HEK293 (cell line): Measurements from ENCODE around the gene PODN.

Experiments used
- MYNN ChIP-seq: fragments of 450-650 bp; formaldehyde crosslinking; IDR thresholded peaks from 2 replicates; pipeline ENCODE4 v1.5.1; 2016; ENCODE audit warnings: missing biosample characterization, missing genetic modification characterization, borderline replicate concordance
- YY1 ChIP-seq: fragments of 450-650 bp; formaldehyde crosslinking; IDR thresholded peaks from 2 replicates; pipeline ENCODE4 v1.5.1; 2018; ENCODE audit warnings: missing biosample characterization, missing genetic modification characterization
- ZBTB7A ChIP-seq: fragments of 450-650 bp; formaldehyde crosslinking; IDR thresholded peaks from 2 replicates; pipeline ENCODE4 v1.5.1; 2016; ENCODE audit warnings: low read depth, missing biosample characterization, missing genetic modification characterization
- ZNF121 ChIP-seq: fragments of 450-650 bp; formaldehyde crosslinking; IDR thresholded peaks from 2 replicates; pipeline ENCODE4 v1.5.1; 2016; ENCODE audit warnings: missing biosample characterization, missing genetic modification characterization
- ZNF133 ChIP-seq: fragments of 450-650 bp; formaldehyde crosslinking; IDR thresholded peaks from 2 replicates; pipeline ENCODE4 v1.5.1; 2016; ENCODE audit warnings: missing biosample characterization, missing genetic modification characterization
- ZNF404 ChIP-seq: fragments of 450-650 bp; formaldehyde crosslinking; IDR thresholded peaks from 2 replicates; pipeline ENCODE4 v1.5.1; 2017; ENCODE audit warnings: missing biosample characterization, missing genetic modification characterization
- ZNF629 ChIP-seq: fragments of 450-650 bp; formaldehyde crosslinking; IDR thresholded peaks from 2 replicates; pipeline ENCODE4 v1.5.1; 2017; ENCODE audit warnings: missing biosample characterization, missing genetic modification characterization
- TF ChIP-seq, protein P1 (sequence below): fragments of 450-650 bp; formaldehyde crosslinking; conservative IDR thresholded peaks from 2 replicates; pipeline ENCODE4 v1.5.1; 2016; ENCODE audit warnings: low read depth, missing biosample characterization, missing genetic modification characterization
- TF ChIP-seq, protein P2 (sequence below): fragments of 450-650 bp; formaldehyde crosslinking; IDR thresholded peaks from 2 replicates; pipeline ENCODE4 v1.5.1; 2016; ENCODE audit warnings: missing biosample characterization, missing genetic modification characterization

DNA sequence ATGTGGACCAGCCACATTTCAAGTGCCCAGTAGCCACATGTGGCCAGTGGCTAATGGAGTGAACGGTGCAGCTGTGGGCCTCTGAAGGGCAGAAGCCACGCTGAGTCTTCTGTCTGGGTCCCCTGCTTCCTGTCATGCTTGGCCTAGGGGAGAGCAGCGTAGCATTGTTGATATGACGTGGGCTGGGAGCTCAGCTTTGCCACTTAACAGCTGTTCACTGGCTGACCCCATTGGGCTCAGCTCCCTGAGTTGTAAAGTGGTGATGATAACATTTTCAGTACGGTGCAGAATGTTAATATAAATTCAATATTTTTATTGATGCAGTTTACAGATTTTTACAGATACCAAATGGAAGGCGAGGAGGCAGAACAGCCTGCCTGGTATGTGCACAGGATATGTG, 4.5 kb downstream of the PODN start:
- TF ChIP-seq, protein P1, sequence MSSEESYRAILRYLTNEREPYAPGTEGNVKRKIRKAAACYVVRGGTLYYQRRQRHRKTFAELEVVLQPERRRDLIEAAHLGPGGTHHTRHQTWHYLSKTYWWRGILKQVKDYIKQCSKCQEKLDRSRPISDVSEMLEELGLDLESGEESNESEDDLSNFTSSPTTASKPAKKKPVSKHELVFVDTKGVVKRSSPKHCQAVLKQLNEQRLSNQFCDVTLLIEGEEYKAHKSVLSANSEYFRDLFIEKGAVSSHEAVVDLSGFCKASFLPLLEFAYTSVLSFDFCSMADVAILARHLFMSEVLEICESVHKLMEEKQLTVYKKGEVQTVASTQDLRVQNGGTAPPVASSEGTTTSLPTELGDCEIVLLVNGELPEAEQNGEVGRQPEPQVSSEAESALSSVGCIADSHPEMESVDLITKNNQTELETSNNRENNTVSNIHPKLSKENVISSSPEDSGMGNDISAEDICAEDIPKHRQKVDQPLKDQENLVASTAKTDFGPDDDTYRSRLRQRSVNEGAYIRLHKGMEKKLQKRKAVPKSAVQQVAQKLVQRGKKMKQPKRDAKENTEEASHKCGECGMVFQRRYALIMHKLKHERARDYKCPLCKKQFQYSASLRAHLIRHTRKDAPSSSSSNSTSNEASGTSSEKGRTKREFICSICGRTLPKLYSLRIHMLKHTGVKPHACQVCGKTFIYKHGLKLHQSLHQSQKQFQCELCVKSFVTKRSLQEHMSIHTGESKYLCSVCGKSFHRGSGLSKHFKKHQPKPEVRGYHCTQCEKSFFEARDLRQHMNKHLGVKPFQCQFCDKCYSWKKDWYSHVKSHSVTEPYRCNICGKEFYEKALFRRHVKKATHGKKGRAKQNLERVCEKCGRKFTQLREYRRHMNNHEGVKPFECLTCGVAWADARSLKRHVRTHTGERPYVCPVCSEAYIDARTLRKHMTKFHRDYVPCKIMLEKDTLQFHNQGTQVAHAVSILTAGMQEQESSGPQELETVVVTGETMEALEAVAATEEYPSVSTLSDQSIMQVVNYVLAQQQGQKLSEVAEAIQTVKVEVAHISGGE: no peak
- TF ChIP-seq ZNF404 (tag by site-specific recombination) (no peak), ZBTB7A (tag by site-specific recombination) (no peak), YY1 (tag by site-specific recombination) (no peak), ZNF133 (tag by site-specific recombination) (no peak), MYNN (no peak), ZNF629 (no peak), ZNF121 (tag by site-specific recombination) (no peak)
- TF ChIP-seq, protein P2, sequence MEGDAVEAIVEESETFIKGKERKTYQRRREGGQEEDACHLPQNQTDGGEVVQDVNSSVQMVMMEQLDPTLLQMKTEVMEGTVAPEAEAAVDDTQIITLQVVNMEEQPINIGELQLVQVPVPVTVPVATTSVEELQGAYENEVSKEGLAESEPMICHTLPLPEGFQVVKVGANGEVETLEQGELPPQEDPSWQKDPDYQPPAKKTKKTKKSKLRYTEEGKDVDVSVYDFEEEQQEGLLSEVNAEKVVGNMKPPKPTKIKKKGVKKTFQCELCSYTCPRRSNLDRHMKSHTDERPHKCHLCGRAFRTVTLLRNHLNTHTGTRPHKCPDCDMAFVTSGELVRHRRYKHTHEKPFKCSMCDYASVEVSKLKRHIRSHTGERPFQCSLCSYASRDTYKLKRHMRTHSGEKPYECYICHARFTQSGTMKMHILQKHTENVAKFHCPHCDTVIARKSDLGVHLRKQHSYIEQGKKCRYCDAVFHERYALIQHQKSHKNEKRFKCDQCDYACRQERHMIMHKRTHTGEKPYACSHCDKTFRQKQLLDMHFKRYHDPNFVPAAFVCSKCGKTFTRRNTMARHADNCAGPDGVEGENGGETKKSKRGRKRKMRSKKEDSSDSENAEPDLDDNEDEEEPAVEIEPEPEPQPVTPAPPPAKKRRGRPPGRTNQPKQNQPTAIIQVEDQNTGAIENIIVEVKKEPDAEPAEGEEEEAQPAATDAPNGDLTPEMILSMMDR (tag by site-specific recombination): no peak
